Ishikawa (cell line): ENCODE results near the gene IMMP1L.

Experiments
- CEBPB ChIP-seq: IDR thresholded peaks from 2 replicates; pipeline ENCODE4 v1.6.1; 2012
- EGR1 ChIP-seq: IDR thresholded peaks from 2 replicates; pipeline ENCODE4 v1.6.1; 2012
- YY1 ChIP-seq: IDR thresholded peaks from 2 replicates; pipeline ENCODE4 v1.6.1; 2012; ENCODE audit warnings: low read depth

- TF ChIP-seq YY1: no peak
- TF ChIP-seq EGR1: no peak
- TF ChIP-seq CEBPB: no peak
Observed at GRCh38 chr11:31480930-31481329, 28.5 kb downstream of the IMMP1L start.
